GM12878 (cell line): ENCODE data around the gene ASGR1. TPM values are rescaled to one million over a fixed set of nuclear protein-coding genes. Genes with fewer than 3 reads are reported as not detected.

Experiments used
- CEBPB ChIP-seq, 2 experiments: fragments of 150-350 bp in 1 of 2; IDR thresholded peaks; 2 replicates each; pipeline ENCODE4 v1.6.1; 2012 to 2014; ENCODE audit warnings: low read depth in 2 of 2, low read length in 2 of 2, borderline replicate concordance in 1 of 2, inconsistent platforms in 1 of 2
- MEF2B ChIP-seq: fragments of 450-650 bp; IDR thresholded peaks from 2 replicates; pipeline ENCODE4 v1.6.1; 2018; ENCODE audit warnings: mild to moderate bottlenecking, moderate library complexity; ENCODE audit not compliant: partially characterized antibody, poor library complexity, severe bottlenecking
- NRF1 ChIP-seq: conservative IDR thresholded peaks from 2 replicates; pipeline ENCODE4 v1.6.1; 2011; ENCODE audit warnings: mild to moderate bottlenecking, low read depth, low read length, improper control_type of control experiment
- PML ChIP-seq: IDR thresholded peaks from 2 replicates; pipeline ENCODE4 v1.6.1; 2012; ENCODE audit warnings: low read length, inconsistent platforms
- RBBP5 ChIP-seq: fragments of 200-600 bp; sonication (generic); conservative IDR thresholded peaks from 2 replicates; pipeline ENCODE4 v1.6.1; 2016
- SREBF1 ChIP-seq: IDR thresholded peaks from 2 replicates; pipeline ENCODE4 v1.6.1; 2012; ENCODE audit warnings: mild to moderate bottlenecking, low read length
- ZBED1 ChIP-seq: IDR thresholded peaks from 2 replicates; pipeline ENCODE4 v1.6.1; 2016; ENCODE audit warnings: borderline replicate concordance
- polyA plus RNA-seq, 11 experiments: library from polyadenylated mRNA; depleted of rRNA in 4 of 11; unstranded in 6 of 11; stranded (reverse) in 5 of 11; fragments of >200 nt; fragmentation: Nextera tagmentation in 4 of 11; fragmentation: Illumina TruSeq in 1 of 11; extraction: Ambion mirVana in 4 of 11; extraction: Trizol in 1 of 11; gene quantifications; 1 replicate in 1 of 11; 2 replicates in 10 of 11; pipeline versions ENCODE4 v1.2.1 to v1.2.3, GENCODE V29; 2011 to 2016; ENCODE audit warnings: inconsistent platforms in 2 of 11, missing spikeins in 2 of 11, low read depth in 1 of 11
- total RNA-seq, 4 experiments: library from RNA; depleted of rRNA in 3 of 4; stranded (reverse); fragments of >200 nt in 3 of 4; fragmentation: Illumina TruSeq in 1 of 4; extraction: Trizol in 1 of 4; gene quantifications; 2 replicates each; pipeline versions ENCODE4 v1.2.1 to v1.2.3, GENCODE V29; 2013 to 2021
- TF ChIP-seq, protein P1 (sequence below): fragments of 450-650 bp; IDR thresholded peaks from 2 replicates; pipeline ENCODE4 v1.6.1; 2016; ENCODE audit warnings: mild to moderate bottlenecking, moderate library complexity, borderline replicate concordance
- TF ChIP-seq, protein P2 (sequence below): IDR thresholded peaks from 2 replicates; pipeline ENCODE4 v1.6.1; 2011; ENCODE audit warnings: borderline replicate concordance, low read depth, mild to moderate bottlenecking, moderate library complexity, low read length; ENCODE audit not compliant: insufficient read depth, poor library complexity, severe bottlenecking
- TF ChIP-seq, protein P3 (sequence below): fragments of 450-650 bp; IDR thresholded peaks from 2 replicates; pipeline ENCODE4 v1.6.1; 2017; ENCODE audit warnings: low read depth, mild to moderate bottlenecking, moderate library complexity
- TF ChIP-seq, protein P4 (sequence below): fragments of 450-650 bp; IDR thresholded peaks from 2 replicates; pipeline ENCODE4 v1.6.1; 2017; ENCODE audit warnings: antibody characterized with exemption, mild to moderate bottlenecking, moderate library complexity
- TF ChIP-seq, protein P5 (sequence below): fragments of 450-650 bp; IDR thresholded peaks from 2 replicates; pipeline ENCODE4 v1.6.1; 2017; ENCODE audit warnings: mild to moderate bottlenecking

ASGR1 gene
- total and polyA plus RNA-seq, 10 of the 15 experiments (the other 5 are each of a cell fraction or from before 2014, with no cell fraction given): 0.06 to 0.34 (median 0.14) TPM; not detected in 6

DNA sequence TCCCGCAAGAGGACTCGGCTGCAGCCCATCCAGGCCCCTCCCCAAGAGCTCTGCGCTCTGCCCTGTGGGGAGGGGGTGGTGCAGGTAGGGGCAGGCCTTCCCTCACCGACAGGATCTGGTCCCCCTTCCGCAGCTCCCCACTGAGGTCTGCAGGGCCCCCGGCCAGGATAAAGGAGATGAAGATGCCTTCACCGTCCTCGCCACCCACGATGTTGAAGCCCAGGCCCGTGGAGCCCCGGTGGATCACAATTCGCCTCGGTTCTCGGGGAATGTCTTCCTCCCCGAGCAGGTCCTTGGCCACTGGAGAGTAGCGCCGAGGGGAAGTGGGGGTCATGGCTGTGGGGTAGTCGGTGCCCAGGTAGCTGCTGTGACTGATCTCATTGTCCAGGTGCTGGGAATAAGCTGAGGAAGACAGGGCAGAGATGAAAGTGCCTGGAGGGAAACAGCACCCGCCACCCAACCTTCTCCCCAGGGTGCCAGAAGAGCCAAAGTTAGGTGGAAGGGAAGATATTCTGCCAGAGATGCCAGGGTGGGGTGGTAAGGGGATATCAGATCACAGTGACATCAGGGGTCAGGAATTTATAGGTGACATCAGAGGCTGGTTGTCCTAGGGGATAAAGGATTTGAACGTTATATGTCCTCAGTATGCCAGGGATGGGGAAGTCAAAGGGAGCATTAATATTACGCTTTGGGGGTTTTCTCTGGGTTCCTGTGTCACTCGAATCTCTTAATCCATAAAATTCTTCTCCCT lies 17.7 kb upstream of the ASGR1 start (continued):
- TF ChIP-seq, protein P1, sequence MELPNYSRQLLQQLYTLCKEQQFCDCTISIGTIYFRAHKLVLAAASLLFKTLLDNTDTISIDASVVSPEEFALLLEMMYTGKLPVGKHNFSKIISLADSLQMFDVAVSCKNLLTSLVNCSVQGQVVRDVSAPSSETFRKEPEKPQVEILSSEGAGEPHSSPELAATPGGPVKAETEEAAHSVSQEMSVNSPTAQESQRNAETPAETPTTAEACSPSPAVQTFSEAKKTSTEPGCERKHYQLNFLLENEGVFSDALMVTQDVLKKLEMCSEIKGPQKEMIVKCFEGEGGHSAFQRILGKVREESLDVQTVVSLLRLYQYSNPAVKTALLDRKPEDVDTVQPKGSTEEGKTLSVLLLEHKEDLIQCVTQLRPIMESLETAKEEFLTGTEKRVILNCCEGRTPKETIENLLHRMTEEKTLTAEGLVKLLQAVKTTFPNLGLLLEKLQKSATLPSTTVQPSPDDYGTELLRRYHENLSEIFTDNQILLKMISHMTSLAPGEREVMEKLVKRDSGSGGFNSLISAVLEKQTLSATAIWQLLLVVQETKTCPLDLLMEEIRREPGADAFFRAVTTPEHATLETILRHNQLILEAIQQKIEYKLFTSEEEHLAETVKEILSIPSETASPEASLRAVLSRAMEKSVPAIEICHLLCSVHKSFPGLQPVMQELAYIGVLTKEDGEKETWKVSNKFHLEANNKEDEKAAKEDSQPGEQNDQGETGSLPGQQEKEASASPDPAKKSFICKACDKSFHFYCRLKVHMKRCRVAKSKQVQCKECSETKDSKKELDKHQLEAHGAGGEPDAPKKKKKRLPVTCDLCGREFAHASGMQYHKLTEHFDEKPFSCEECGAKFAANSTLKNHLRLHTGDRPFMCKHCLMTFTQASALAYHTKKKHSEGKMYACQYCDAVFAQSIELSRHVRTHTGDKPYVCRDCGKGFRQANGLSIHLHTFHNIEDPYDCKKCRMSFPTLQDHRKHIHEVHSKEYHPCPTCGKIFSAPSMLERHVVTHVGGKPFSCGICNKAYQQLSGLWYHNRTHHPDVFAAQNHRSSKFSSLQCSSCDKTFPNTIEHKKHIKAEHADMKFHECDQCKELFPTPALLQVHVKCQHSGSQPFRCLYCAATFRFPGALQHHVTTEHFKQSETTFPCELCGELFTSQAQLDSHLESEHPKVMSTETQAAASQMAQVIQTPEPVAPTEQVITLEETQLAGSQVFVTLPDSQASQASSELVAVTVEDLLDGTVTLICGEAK: no peak
- TF ChIP-seq CEBPB (IDR thresholded peaks at IDR 0.05; ENCODE audit: borderline replicate concordance in 1 of 2, low read depth in 2 of 2, low read length in 2 of 2) (no peak), NRF1 (no peak), ZBED1 (no peak), RBBP5 (no peak), MEF2B (no peak), PML (no peak), SREBF1 (no peak)
- TF ChIP-seq, protein P2, sequence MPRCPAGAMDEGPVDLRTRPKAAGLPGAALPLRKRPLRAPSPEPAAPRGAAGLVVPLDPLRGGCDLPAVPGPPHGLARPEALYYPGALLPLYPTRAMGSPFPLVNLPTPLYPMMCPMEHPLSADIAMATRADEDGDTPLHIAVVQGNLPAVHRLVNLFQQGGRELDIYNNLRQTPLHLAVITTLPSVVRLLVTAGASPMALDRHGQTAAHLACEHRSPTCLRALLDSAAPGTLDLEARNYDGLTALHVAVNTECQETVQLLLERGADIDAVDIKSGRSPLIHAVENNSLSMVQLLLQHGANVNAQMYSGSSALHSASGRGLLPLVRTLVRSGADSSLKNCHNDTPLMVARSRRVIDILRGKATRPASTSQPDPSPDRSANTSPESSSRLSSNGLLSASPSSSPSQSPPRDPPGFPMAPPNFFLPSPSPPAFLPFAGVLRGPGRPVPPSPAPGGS: no peak
- TF ChIP-seq, protein P3, sequence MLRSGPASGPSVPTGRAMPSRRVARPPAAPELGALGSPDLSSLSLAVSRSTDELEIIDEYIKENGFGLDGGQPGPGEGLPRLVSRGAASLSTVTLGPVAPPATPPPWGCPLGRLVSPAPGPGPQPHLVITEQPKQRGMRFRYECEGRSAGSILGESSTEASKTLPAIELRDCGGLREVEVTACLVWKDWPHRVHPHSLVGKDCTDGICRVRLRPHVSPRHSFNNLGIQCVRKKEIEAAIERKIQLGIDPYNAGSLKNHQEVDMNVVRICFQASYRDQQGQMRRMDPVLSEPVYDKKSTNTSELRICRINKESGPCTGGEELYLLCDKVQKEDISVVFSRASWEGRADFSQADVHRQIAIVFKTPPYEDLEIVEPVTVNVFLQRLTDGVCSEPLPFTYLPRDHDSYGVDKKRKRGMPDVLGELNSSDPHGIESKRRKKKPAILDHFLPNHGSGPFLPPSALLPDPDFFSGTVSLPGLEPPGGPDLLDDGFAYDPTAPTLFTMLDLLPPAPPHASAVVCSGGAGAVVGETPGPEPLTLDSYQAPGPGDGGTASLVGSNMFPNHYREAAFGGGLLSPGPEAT: no peak
- TF ChIP-seq, protein P4, sequence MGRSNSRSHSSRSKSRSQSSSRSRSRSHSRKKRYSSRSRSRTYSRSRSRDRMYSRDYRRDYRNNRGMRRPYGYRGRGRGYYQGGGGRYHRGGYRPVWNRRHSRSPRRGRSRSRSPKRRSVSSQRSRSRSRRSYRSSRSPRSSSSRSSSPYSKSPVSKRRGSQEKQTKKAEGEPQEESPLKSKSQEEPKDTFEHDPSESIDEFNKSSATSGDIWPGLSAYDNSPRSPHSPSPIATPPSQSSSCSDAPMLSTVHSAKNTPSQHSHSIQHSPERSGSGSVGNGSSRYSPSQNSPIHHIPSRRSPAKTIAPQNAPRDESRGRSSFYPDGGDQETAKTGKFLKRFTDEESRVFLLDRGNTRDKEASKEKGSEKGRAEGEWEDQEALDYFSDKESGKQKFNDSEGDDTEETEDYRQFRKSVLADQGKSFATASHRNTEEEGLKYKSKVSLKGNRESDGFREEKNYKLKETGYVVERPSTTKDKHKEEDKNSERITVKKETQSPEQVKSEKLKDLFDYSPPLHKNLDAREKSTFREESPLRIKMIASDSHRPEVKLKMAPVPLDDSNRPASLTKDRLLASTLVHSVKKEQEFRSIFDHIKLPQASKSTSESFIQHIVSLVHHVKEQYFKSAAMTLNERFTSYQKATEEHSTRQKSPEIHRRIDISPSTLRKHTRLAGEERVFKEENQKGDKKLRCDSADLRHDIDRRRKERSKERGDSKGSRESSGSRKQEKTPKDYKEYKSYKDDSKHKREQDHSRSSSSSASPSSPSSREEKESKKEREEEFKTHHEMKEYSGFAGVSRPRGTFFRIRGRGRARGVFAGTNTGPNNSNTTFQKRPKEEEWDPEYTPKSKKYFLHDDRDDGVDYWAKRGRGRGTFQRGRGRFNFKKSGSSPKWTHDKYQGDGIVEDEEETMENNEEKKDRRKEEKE: no peak
- TF ChIP-seq, protein P5, sequence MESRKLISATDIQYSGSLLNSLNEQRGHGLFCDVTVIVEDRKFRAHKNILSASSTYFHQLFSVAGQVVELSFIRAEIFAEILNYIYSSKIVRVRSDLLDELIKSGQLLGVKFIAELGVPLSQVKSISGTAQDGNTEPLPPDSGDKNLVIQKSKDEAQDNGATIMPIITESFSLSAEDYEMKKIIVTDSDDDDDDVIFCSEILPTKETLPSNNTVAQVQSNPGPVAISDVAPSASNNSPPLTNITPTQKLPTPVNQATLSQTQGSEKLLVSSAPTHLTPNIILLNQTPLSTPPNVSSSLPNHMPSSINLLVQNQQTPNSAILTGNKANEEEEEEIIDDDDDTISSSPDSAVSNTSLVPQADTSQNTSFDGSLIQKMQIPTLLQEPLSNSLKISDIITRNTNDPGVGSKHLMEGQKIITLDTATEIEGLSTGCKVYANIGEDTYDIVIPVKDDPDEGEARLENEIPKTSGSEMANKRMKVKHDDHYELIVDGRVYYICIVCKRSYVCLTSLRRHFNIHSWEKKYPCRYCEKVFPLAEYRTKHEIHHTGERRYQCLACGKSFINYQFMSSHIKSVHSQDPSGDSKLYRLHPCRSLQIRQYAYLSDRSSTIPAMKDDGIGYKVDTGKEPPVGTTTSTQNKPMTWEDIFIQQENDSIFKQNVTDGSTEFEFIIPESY: no peak
